GM12872 (cell line): ENCODE data around the gene LRRC19.
A peak's percentile ranks its signal among the peaks of the same experiment; 100 is the strongest.

ENCODE experiments used
- CTCF ChIP-seq: IDR thresholded peaks from 3 replicates; pipeline ENCODE4 v1.5.1; 2011; ENCODE audit warnings: low read depth, mild to moderate bottlenecking, low read length, moderate library complexity; ENCODE audit not compliant: insufficient read depth

LRRC19 gene

GRCh38 chr9:27041746-27042145 is 36.3 kb upstream of the LRRC19 start:
- TF ChIP-seq CTCF: no peak

- TF ChIP-seq CTCF: no peak
These were observed 32.0 kb upstream of the LRRC19 start for GRCh38 chr9:27037499-27037898.

GRCh38 chr9:27033815-27034403 is 28.4 kb upstream of the LRRC19 start:
- TF ChIP-seq CTCF: peak; percentile 74

- TF ChIP-seq CTCF: no peak
These were observed 23.7 kb upstream of the LRRC19 start for GRCh38 chr9:27029186-27029585.

GRCh38 chr9:27022920-27023319 is 17.4 kb upstream of the LRRC19 start:
- TF ChIP-seq CTCF: no peak

GRCh38 chr9:27019589-27019988 is 14.1 kb upstream of the LRRC19 start:
- TF ChIP-seq CTCF: no peak

GRCh38 chr9:27003426-27004077 is 1.9 kb downstream of the LRRC19 start:
- TF ChIP-seq CTCF: no peak
